HS-5 (cell line): ENCODE measurements around the gene NTPCR.
"Not testable (repeated sequence)": the region's sequence is repeated elsewhere in the genome, so short reads cannot be mapped to it uniquely, and the experiment has no call there.

Experiments
- DNase-seq: peaks from one replicate; pipeline ENCODE4 v3.0.0-alpha.2; 2012; ENCODE audit warnings: low read depth

NTPCR gene

GRCh38 chr1:232984577-232985425 is 34.4 kb downstream of the NTPCR start:
- no peak for DNase-seq

- no peak for DNase-seq
Observed at GRCh38 chr1:232985882-232986526, 35.6 kb downstream of the NTPCR start.

- no peak for DNase-seq
Observed at GRCh38 chr1:232986527-232986922, 36.1 kb downstream of the NTPCR start.

GRCh38 chr1:232987046-232987773 is 36.8 kb downstream of the NTPCR start:
- DNase-seq, result no peak

- DNase-seq, result no peak
Observed at GRCh38 chr1:232987774-232988140, 37.3 kb downstream of the NTPCR start.

- no peak for DNase-seq
Observed at GRCh38 chr1:232988572-232989040, 38.2 kb downstream of the NTPCR start.

GRCh38 chr1:232990176-232991128 is 40.0 kb downstream of the NTPCR start:
- no peak for DNase-seq

GRCh38 chr1:232991238-232991637 is 40.8 kb downstream of the NTPCR start:
- DNase-seq, result no peak

GRCh38 chr1:232992227-232992626 is 41.8 kb downstream of the NTPCR start:
- DNase-seq, result no peak

GRCh38 chr1:232993555-232993954 is 43.1 kb downstream of the NTPCR start:
- no peak for DNase-seq

GRCh38 chr1:232995189-232995588 is 44.8 kb downstream of the NTPCR start:
- DNase-seq, result no peak

- no peak for DNase-seq
Observed at GRCh38 chr1:232996143-232996542, 45.7 kb downstream of the NTPCR start.

- no peak for DNase-seq
Observed at GRCh38 chr1:232998138-232998537, 47.7 kb downstream of the NTPCR start.

- DNase-seq, result no peak
Observed at GRCh38 chr1:232998646-232999045, 48.2 kb downstream of the NTPCR start.

GRCh38 chr1:232999956-233000625 is 49.7 kb downstream of the NTPCR start:
- no peak for DNase-seq

GRCh38 chr1:233003638-233004037 is 53.2 kb downstream of the NTPCR start:
- DNase-seq, result not testable (repeated sequence)

GRCh38 chr1:233004451-233004850 is 54.0 kb downstream of the NTPCR start:
- no peak for DNase-seq

- DNase-seq, result no peak
Observed at GRCh38 chr1:233005156-233005555, 54.7 kb downstream of the NTPCR start.

- no peak for DNase-seq
Observed at GRCh38 chr1:233005703-233006102, 55.3 kb downstream of the NTPCR start.

GRCh38 chr1:233006108-233006507 is 55.7 kb downstream of the NTPCR start:
- no peak for DNase-seq

- no peak for DNase-seq
Observed at GRCh38 chr1:233006541-233006973, 56.1 kb downstream of the NTPCR start.
